Activated T-cell treated with anti-CD3 and anti-CD28 coated beads, Interleukin-2, amount 50 U/mL, for 72 hours (primary cell): ENCODE data around the gene GOSR2. TPM values are rescaled to one million over a fixed set of nuclear protein-coding genes. Genes with fewer than 3 reads are reported as not detected.

Source experiments
- ATAC-seq, 2 donors: fragments of 150-1000 bp; cut with Tn5 transposase; replicated peaks in 1 of 2; 2 replicates each; pipeline ENCODE4 v1.10.0; 2021; ENCODE audit warnings: moderate library complexity in 2 of 2, mild to moderate bottlenecking in 1 of 2
- DNase-seq, 2 donors: peaks; one replicate each; pipeline ENCODE4 v3.0.0; 2021 to 2022; ENCODE audit warnings: mixed read lengths in 1 of 2
- H3K27ac Mint-ChIP-seq: one replicate; pipeline ENCODE4 v1.8.0; 2022; ENCODE audit warnings: mild to moderate bottlenecking, moderate library complexity, mixed read lengths
- H3K27me3 Mint-ChIP-seq: one replicate; pipeline ENCODE4 v1.8.0; 2022; ENCODE audit warnings: low read depth, mixed read lengths
- H3K36me3 Mint-ChIP-seq, 2 donors: one replicate each; pipeline ENCODE4 v1.8.0; 2022; ENCODE audit warnings: mixed read lengths in 2 of 2, mild to moderate bottlenecking in 1 of 2; ENCODE audit not compliant: insufficient read depth in 2 of 2
- H3K4me1 Mint-ChIP-seq: one replicate; pipeline ENCODE4 v1.8.0; 2022; ENCODE audit warnings: low read depth, mixed read lengths
- H3K4me3 Mint-ChIP-seq, 2 donors: one replicate each; pipeline ENCODE4 v1.8.0; 2022; ENCODE audit warnings: mild to moderate bottlenecking in 2 of 2, mixed read lengths in 2 of 2, moderate library complexity in 2 of 2
- H3K9me3 Mint-ChIP-seq, 2 donors: one replicate each; pipeline ENCODE4 v1.8.0; 2022; ENCODE audit warnings: mixed read lengths in 2 of 2
- total RNA-seq, 2 donors: library from RNA; stranded (reverse); gene quantifications; one replicate each; pipeline ENCODE4 v1.2.3, GENCODE V29; 2022

The GOSR2 gene
- total RNA-seq = 10 to 100 TPM; 41.3 to 45.9 TPM

- H3K9me3 Mint-ChIP-seq = no peaks in the 10 kb centered on the region
- H3K4me1 Mint-ChIP-seq = peaks cover 44% of the 10 kb centered on the region
- peaks cover 0 to 5% of the 10 kb centered on the region in 2 donors for H3K36me3 Mint-ChIP-seq
- DNase-seq = peak; percentile 94 to 95
- peak; percentile 97 for ATAC-seq
- H3K27ac Mint-ChIP-seq = peak within 1 kb of the TSS; percentile 99
- no peaks in the 10 kb centered on the region for H3K27me3 Mint-ChIP-seq
- H3K4me3 Mint-ChIP-seq = peak within 1 kb of the TSS; percentile 87 to 90
These were observed at the start of gene GOSR2 for GRCh38 chr17:46922804-46923635. TSS of gene GOSR2 (plus strand) at chr17:46923160. CDS start at chr17:46923193, 33 bp downstream.

GRCh38 chr17:46873941-46874645 is 48.9 kb upstream of the GOSR2 start:
- no peak for ATAC-seq
- Mint-ChIP-seq H3K9me3 (no peaks in the 10 kb centered on the region), H3K4me3 (no peak overlapping the region), H3K4me1 (no peaks in the 10 kb centered on the region), H3K27ac (no peak overlapping the region), H3K36me3 (no peaks in the 10 kb centered on the region), H3K27me3 (no peaks in the 10 kb centered on the region)
- no peak for DNase-seq

- no peak overlapping the region for H3K27ac Mint-ChIP-seq
- H3K9me3 Mint-ChIP-seq = no peaks in the 10 kb centered on the region
- H3K4me3 Mint-ChIP-seq = no peak overlapping the region
- no peaks in the 10 kb centered on the region for H3K27me3 Mint-ChIP-seq
- no peaks in the 10 kb centered on the region for H3K36me3 Mint-ChIP-seq
- ATAC-seq (no peak), DNase-seq (no peak)
- no peaks in the 10 kb centered on the region for H3K4me1 Mint-ChIP-seq
These were observed 48.1 kb upstream of the GOSR2 start for GRCh38 chr17:46874906-46875305.

GRCh38 chr17:46875849-46876352 is 47.1 kb upstream of the GOSR2 start:
- no peak for ATAC-seq
- no peak for DNase-seq
- H3K4me3 Mint-ChIP-seq = no peak overlapping the region
- H3K36me3 Mint-ChIP-seq = no peaks in the 10 kb centered on the region
- H3K4me1 Mint-ChIP-seq = no peaks in the 10 kb centered on the region
- no peak overlapping the region for H3K27ac Mint-ChIP-seq
- H3K27me3 Mint-ChIP-seq = no peaks in the 10 kb centered on the region
- H3K9me3 Mint-ChIP-seq = no peaks in the 10 kb centered on the region

GRCh38 chr17:46876353-46876887 is 46.5 kb upstream of the GOSR2 start:
- Mint-ChIP-seq H3K27ac (no peak overlapping the region), H3K4me1 (no peaks in the 10 kb centered on the region), H3K36me3 (no peaks in the 10 kb centered on the region), H3K9me3 (no peaks in the 10 kb centered on the region), H3K4me3 (no peak overlapping the region), H3K27me3 (no peaks in the 10 kb centered on the region)
- DNase-seq (no peak), ATAC-seq (no peak)

GRCh38 chr17:46876926-46877325 is 46.0 kb upstream of the GOSR2 start:
- H3K27ac Mint-ChIP-seq = no peak overlapping the region
- no peaks in the 10 kb centered on the region for H3K36me3 Mint-ChIP-seq
- H3K27me3 Mint-ChIP-seq = no peaks in the 10 kb centered on the region
- DNase-seq (no peak), ATAC-seq (no peak)
- no peaks in the 10 kb centered on the region for H3K9me3 Mint-ChIP-seq
- H3K4me3 Mint-ChIP-seq = no peak overlapping the region
- no peaks in the 10 kb centered on the region for H3K4me1 Mint-ChIP-seq

- Mint-ChIP-seq H3K4me1 (no peaks in the 10 kb centered on the region), H3K9me3 (no peaks in the 10 kb centered on the region), H3K27ac (no peak overlapping the region), H3K4me3 (no peak overlapping the region), H3K27me3 (no peaks in the 10 kb centered on the region), H3K36me3 (no peaks in the 10 kb centered on the region)
- DNase-seq (peak in 1 of 2 donors; percentile 3), ATAC-seq (peak in 1 of 2 donors; percentile 31)
These were observed 45.5 kb upstream of the GOSR2 start for GRCh38 chr17:46877466-46877865.

GRCh38 chr17:46878055-46878454 is 44.9 kb upstream of the GOSR2 start:
- DNase-seq (no peak), ATAC-seq (no peak)
- Mint-ChIP-seq H3K9me3 (no peaks in the 10 kb centered on the region), H3K27me3 (no peaks in the 10 kb centered on the region), H3K4me3 (no peak overlapping the region), H3K27ac (no peak overlapping the region), H3K4me1 (no peaks in the 10 kb centered on the region), H3K36me3 (no peaks in the 10 kb centered on the region)

DNA sequence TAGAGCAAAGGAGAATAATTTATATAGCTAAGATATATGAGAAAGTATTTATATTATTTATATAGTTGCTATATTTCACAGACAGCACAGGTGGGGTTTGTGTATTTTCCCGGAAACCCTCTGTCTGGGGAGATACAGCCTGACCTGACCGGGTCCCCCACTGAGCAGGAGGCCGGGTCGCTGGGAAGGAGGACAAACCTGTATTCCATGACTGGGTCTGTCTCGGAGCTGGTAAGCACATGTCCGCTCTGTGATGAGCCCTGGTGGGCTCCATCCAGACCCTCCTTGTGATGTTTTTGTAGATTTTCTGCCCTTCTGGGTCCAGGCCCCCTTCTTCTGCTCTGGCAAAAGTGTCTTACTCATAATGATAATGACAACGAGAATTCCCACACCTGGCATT is 43.9 kb upstream of the GOSR2 start:
- no peak overlapping the region for H3K4me3 Mint-ChIP-seq
- ATAC-seq (no peak), DNase-seq (no peak)
- H3K4me1 Mint-ChIP-seq = no peaks in the 10 kb centered on the region
- H3K36me3 Mint-ChIP-seq = no peaks in the 10 kb centered on the region
- no peaks in the 10 kb centered on the region for H3K9me3 Mint-ChIP-seq
- no peak overlapping the region for H3K27ac Mint-ChIP-seq
- no peaks in the 10 kb centered on the region for H3K27me3 Mint-ChIP-seq

GRCh38 chr17:46881015-46881414 is 41.9 kb upstream of the GOSR2 start:
- Mint-ChIP-seq H3K4me1 (no peaks in the 10 kb centered on the region), H3K27me3 (no peaks in the 10 kb centered on the region), H3K27ac (no peak overlapping the region), H3K36me3 (no peaks in the 10 kb centered on the region), H3K4me3 (no peak overlapping the region), H3K9me3 (no peaks in the 10 kb centered on the region)
- ATAC-seq (no peak), DNase-seq (no peak)

GRCh38 chr17:46882666-46883065 is 40.3 kb upstream of the GOSR2 start:
- no peaks in the 10 kb centered on the region for H3K4me1 Mint-ChIP-seq
- H3K27me3 Mint-ChIP-seq = no peaks in the 10 kb centered on the region
- no peak overlapping the region for H3K4me3 Mint-ChIP-seq
- no peaks in the 10 kb centered on the region for H3K36me3 Mint-ChIP-seq
- DNase-seq = no peak
- H3K9me3 Mint-ChIP-seq = no peaks in the 10 kb centered on the region
- ATAC-seq = no peak
- no peak overlapping the region for H3K27ac Mint-ChIP-seq

GRCh38 chr17:46883871-46884520 is 39.0 kb upstream of the GOSR2 start:
- no peaks in the 10 kb centered on the region for H3K27me3 Mint-ChIP-seq
- ATAC-seq (no peak), DNase-seq (no peak)
- no peaks in the 10 kb centered on the region for H3K9me3 Mint-ChIP-seq
- H3K27ac Mint-ChIP-seq = no peak overlapping the region
- no peaks in the 10 kb centered on the region for H3K36me3 Mint-ChIP-seq
- H3K4me1 Mint-ChIP-seq = no peaks in the 10 kb centered on the region
- H3K4me3 Mint-ChIP-seq = no peak overlapping the region

DNA sequence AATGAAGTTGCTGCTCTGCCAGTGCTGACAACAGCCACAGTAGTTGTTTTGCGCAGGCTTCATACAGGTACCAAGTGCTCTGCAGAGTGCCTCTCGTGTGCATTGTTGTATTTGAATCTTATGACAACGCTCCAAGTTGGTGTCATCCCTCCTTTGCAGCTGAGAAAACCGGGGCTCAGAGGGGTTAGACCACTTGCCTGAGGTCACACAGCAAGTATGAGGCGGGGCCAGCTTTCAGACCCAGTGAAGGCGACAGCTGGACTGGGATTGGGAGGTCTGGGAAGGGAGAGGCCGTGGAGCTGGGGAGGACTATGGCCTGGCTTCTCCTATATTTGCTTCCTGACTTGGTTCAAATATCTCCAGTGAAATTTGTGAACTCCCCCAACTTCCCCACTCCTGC is 38.4 kb upstream of the GOSR2 start:
- no peaks in the 10 kb centered on the region for H3K27me3 Mint-ChIP-seq
- DNase-seq (no peak), ATAC-seq (no peak)
- no peaks in the 10 kb centered on the region for H3K4me1 Mint-ChIP-seq
- H3K4me3 Mint-ChIP-seq = no peak overlapping the region
- no peak overlapping the region for H3K27ac Mint-ChIP-seq
- H3K36me3 Mint-ChIP-seq = no peaks in the 10 kb centered on the region
- H3K9me3 Mint-ChIP-seq = no peaks in the 10 kb centered on the region
